Islet of Langerhans (tissue), 1 donor: ENCODE results near the gene NDUFS6.

ENCODE experiments used
- FAIRE-seq: peaks from one replicate; lab custom pipeline; 2011; peaks lifted over from hg19 to GRCh38; lab: Jason Lieb, UNC

Gene NDUFS6

DNA sequence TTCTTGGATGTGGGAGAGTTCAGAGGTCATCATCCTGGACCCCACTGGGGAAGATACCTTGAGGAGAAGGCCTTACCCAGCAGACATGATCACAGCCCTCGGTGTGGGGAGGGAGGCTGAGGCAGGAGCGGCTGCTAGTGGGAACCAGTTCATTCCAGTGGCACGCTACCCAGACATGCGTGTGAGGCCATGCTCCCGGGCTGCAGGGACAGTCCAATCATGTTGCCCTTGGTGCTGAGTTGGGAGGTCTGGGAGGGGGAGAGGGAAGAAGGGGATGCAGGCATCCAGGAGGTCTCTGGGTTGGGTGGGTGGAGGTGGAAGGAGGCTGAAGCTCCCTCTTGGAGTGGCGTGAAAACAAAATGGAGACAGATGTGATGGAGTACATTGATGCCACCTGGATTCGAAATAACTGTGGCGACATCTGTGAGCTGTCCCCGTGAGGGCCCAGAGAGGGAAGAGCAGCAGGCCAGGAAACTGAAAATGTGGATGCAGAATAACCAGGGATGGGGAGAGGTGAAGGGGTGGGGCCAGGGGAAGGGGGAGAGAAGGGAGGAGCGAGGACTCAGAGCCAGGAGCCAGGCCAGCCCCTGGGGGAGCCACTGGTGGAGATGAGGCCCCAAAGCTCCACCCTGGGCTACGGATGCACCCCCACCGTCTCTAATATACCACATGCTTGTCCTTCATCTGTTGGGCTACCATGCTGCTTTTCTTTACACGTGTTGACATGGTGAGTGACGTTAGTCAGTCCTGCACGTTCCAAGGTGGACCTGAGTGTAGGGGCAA, 16.2 kb downstream of the NDUFS6 start:
- FAIRE-seq = no peak

DNA sequence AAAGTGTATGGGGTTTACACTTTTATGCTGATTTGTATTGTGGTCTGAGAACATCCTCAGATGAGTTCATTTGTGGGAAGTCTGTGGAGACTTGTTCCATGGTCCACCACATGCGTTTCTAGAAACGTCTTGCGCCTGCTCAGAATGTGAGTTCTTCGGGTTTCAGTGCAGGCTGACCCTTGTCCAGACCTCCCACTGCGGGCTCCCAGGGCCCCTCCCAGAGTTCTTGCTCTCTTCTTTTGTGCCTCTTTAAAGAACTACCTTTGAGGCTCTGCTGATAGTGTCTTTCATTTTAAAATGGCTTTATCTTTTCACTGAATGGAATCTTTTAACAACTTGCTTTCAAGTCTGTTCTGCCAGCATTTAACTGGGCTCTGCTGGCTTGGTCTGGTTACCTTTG, 17.6 kb downstream of the NDUFS6 start:
- FAIRE-seq = no peak

DNA sequence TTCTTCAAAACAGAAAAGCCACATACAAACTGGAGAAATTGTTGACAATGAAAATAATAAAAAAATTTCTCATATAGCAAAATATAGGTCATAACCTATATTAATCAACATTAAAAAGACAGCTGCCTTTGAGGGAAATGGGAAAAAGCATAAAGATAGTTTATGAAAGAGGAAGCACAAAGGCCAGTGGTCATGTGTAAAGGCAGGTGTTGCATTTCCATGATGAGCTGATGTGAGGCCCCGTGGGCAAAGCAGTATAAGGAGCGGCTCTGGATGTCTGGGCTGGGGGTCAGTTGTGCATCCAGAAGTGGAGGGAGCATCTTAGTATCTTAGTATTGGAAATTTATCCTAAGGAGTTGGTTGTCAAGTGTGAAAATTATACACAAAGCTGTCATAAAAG, 18.3 kb downstream of the NDUFS6 start:
- FAIRE-seq = no peak

DNA sequence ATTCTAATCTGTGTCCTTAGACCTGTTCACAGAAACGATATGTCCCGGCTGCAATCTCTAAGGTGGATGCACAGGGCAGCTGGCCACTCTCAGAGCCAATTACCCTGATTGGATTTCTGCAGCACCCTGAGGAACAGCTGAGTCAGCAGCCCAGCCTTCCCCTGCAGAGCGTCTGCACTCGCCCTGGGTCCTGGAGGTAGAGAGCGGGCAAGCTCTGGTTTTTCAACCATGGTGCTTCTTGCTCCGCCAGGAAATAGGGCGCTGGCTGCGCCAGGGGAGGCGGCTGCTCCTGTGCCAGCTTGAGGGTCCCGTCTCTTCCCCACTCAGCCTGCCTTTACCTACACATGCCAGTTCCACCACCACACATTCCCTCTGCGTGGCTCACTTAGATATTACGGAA, 19.2 kb downstream of the NDUFS6 start:
- no peak for FAIRE-seq

DNA sequence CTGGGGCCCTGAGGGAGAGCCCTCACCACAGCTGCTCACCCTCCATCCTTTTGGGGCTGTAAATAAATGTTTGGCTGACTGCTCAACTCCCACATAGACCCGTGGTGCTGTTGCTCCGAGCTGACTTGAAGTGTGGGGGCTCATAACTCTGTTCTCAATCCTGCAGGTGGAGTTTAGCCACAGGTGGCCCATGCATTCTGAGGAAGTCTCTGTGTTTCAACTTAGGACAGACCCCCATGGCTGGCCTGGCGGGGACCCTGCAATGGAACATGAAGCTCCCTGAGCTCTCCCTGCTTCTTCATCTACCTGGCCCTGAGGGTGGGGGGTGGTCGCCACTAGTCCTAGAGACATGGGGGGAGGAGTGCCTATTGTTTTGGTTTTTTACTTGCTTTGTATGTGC, 19.7 kb downstream of the NDUFS6 start:
- no peak for FAIRE-seq

DNA sequence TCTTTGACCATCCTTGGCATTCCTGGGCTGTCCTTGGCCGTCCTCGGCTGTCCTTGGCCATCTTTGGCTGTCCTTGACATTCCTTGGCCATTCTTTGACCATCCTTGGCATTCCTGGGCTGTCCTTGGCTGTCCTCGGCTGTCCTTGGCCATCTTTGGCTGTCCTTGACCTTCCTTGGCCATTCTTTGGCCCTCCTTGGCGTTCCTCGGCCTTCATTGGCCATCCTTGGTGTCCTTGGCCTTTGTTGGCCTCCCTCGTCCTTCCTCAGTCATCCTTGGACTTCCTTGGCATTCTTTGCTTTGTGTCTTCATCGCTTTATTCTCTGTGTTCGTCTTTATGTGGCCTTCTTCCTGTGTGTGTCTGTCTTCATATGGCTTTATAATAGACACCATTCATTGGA, 20.7 kb downstream of the NDUFS6 start:
- no peak for FAIRE-seq

DNA sequence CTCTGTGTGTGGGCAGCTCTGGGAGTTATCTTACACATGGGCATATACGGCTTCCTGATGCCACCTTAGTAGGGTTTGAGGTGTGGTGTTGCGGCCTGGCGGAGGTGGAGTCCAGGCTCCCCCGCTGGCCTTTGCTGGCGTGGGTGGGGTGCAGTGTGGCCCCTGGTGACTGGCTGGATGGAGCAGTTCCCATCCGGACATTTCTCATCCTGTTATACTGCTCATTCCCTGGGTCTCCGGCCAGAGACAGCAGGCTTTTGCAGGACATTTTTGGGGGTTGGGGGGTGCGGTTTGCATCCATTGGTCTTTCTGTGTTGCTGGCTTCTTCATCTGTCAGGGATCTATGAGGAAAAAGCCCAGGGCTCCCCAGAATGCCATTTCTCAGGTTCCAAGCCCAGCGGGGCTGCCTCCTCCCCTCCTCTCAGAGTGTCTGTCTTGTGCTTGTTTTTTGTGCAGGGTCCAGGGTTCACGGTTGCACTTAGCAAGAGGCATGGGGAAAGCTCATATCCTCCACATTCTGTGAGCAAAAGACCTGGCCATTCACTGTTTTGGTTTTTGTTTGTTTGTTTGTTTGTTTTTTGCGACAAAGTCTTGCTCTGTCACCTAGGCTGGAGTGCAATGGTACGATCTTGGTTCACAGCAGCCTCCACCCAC, 22.3 kb downstream of the NDUFS6 start:
- no peak for FAIRE-seq

DNA sequence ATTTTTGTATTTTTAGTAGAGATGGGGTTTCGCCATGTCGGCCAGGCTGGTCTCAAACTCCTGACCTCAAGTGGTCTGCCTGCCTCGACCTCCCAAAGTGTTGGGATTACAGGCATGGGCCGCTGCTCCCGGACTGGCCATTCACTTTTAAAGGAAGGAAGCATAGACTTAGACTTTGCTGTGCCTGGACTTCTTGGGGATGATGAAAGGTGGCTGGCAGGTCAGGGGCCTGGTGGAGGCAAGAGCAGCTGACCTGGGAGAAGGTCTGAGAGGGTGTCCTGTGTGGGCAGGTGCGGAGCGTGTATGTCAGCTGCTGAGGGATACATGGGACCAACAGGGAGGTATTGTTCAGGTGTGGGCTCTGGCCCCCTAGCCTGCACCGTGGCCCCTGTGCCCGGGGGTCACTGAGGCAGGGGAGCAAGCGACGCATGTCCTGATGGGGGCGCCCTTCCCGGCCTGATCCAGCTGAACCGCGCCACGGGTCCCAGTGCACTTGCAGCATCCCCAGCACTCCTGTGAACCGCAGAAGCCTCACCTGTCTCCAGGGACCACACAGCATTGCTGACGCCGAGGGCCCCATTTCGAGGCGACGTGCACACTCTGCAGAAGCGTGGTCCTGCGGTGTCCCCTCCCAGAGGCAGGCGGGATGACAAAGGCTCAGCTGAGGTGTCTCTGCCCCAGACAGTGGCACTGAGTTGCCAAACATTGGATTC, 23.1 kb downstream of the NDUFS6 start:
- FAIRE-seq = no peak

DNA sequence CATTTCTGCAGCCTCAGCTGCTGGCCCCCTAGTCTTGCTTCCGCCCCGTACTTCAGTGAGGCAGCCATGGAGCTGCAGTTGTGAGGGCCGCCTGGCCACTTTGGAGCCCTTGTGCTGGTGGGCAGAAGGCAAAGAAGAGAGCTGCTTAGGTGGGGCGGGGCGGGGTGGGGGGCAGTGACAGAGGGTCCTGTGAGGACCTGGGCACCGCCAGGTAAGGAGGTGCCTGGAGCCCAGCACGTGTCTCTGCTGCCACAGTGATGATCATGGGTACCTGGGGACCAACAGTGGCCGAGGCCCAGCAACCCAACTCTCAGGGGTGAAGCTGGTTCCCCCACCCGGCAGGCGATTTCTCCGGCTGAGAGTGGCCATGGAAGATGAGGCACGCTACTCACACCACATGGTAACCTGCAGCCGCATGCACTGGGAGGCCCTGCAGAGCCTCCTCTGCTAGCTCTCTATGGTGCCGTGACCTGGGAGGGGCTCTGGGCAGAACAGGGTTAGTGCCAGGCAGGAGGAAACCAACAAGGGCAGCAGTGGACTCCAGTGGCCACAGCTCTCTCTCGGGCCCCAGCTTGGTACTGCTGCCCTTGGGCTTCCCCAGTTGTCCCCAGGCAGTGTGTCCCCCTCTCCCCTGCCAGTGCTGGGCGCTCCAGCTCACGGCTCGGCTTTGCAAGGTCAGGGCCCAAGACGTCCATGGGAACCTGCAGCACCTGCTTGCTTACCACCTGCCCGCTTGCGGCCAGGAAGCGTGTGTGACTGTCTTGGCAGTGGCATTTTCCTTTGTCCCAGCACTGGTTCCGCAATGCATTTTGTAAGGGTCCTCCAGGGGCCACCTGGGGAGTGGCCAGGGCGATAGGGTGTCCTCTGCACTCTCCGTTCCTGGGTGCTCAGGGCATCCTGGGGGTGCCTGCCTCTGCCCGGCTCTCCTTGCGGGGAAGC, 24.0 kb downstream of the NDUFS6 start:
- no peak for FAIRE-seq

DNA sequence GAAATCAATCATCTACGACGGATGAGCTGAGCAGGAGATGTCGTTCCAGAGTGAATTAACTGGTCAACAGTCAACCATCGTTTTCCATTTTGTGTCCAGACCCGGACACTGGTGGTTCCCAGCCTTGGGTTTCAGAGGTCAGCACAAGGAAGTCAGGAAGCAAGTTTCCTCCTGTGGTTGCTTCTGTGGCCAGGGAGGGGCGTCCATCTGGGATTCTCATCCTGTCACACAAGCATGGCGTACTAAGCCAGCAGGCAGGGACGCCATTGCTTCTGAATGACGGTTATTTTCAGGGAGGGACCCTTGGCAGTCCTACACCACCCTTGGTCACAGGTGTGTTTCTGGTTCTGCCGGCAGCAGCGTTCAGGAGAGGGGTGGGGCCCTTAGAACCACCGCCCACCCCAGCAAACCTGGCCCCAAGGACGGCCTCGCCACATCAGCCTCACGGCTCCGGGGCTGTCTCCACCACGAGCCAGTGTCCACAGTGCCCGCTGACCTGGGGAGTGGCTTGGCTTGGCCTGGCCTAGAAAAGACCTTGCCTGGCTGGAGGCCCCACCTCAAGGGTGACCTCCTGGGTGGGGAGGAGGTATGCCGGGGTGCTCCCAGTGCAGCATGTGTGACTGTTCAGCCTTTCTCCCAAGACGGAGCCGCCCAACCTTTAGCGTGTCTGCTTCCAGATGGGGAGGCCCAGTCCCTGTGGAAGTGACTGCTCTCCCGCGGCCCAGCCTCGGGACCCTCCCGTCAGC, 25.2 kb downstream of the NDUFS6 start:
- FAIRE-seq = no peak

DNA sequence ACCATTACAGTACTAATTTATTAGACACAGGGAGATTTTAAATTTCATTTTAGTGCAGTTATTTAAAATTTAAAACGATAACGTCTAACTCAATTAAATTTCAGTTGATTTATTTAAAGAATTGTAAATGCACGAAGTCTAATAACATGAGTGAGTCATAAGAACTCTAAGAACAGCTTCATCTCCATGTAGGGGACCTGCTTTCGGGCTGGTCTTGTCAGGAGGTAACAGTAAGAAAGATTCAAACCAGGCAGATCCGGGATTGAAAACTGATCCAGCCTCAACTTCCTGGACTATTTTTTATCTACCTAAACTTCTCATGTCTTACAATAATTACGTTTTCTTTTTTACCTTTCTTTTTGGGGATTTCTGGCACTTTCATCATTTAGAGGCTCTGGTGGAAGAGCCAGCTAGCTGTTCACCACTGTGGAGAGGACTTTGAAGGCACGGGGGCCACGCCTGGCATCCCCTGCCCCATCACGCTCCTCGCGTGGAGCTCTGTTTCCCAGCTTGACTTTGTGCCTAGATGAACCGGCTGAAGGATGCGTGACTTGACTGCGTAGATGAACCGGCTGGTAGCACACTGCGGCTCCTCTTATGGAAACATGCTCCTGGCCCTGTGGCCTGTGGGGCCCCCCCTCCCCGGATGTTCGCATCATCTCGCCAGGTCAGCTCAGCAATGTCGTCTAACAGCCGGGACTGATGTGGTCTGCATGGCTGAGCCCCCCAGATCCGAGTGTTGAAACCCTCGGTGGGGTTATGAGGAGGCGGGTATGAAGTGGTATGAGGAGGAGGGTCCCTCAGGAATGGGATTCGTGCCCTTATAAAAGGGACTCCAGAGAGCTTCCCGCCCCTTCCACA, 26.0 kb downstream of the NDUFS6 start:
- no peak for FAIRE-seq

DNA sequence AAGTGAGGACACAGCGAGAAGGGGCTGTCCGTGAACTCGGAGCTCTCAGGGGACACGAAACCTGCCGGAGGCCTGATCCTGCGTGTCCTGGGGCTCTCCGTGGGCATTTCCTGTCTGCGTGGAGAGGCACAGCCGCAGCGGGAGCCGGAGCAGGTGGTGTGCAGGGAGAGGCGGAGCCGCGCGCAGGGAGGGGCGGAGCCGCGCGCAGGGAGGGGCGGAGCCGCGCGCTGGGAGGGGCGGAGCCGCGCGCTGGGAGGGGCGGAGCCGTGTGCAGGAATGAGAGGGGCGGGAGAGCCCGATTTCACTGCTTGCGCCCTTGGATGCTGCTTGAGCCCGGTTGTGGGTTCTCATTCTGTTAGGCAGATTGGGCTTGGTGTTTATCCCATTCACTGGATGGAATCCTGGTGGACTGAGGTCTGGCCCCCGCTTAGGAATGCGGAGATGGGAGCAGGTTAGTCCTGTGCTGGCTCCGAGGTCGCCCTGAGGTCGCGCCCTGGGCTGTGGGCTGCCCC, 26.7 kb downstream of the NDUFS6 start:
- no peak for FAIRE-seq

DNA sequence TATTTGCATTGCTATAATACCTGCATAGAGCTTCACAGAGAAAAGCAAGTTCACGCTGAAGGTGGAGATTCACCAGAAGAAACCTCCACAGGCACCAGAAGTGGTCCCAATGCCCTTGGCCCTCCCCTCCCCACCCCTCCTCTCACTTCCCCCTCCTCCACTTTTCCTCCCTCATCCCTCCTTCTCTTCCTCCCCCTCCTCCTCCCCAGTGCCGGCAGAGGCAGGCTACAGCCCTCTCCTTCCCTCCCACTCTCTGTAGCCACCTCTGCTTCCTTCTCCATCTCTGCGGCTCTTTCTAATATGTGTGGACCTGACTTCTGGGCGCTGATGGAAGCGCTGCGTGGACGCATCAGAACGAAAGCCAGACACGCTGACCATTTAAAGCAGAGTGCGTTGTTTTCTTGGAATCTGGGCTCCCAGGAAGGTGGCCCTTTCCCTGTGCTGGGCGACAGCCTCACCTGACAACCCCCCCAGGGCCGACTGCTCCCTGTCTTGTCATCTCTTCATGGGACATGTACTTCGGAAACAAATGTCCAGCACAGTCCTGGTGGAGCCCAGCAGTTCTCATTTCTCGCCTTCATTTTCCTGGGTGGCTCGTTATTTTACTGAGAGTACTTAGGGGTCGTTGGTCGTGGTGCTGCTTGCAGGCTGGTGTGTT, 29.5 kb downstream of the NDUFS6 start:
- no peak for FAIRE-seq

DNA sequence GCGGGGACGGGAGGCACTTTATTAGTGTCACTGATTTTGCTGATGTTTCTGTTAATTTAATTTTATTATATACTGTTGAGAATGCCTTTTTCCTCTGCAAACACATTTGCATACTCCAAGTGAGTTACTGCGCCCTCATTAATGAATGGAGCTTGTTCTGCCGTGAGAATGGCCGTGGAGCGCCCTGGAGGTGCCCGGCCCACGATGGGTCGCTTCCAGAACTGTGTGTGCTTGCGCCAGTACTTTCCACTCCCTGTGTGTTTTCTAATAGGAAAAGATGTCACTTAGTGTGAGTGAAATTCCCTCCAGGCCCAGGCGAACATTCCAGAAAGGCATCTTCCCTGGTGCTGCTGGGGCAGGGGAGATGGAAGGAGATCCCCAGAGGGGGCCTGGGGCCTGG, 30.1 kb downstream of the NDUFS6 start:
- no peak for FAIRE-seq

DNA sequence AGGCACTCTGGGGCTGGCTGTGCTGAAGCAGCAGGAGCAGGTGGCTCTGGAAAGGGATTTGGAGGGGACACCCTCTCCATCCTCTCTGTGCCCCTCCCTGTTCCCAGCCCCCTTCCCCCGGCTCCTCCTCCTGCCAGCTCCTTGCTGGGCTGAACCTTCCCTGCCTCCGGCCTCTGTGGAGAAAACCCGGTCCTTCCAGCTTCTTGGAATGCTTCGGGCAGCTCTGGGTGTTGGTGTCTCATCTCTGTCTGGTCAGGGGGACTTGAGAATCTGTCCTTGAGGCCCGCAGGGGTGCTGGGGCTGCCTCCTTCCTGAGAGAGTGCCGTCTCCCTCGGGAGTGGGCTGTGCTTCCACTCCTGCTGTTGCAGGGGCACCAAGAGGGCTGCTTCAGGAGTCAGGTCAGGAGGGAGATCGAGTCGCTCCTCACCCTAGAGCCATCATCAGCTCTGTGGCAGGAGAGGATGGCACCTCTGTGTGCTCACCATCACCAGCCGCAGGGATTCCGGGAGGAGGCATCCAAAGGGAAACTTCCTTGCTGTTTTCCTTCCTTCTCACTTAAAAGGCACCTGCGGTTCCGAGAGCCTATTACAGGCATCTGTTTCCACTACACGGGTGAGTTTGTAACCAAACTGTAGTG, 30.6 kb downstream of the NDUFS6 start:
- FAIRE-seq = no peak

DNA sequence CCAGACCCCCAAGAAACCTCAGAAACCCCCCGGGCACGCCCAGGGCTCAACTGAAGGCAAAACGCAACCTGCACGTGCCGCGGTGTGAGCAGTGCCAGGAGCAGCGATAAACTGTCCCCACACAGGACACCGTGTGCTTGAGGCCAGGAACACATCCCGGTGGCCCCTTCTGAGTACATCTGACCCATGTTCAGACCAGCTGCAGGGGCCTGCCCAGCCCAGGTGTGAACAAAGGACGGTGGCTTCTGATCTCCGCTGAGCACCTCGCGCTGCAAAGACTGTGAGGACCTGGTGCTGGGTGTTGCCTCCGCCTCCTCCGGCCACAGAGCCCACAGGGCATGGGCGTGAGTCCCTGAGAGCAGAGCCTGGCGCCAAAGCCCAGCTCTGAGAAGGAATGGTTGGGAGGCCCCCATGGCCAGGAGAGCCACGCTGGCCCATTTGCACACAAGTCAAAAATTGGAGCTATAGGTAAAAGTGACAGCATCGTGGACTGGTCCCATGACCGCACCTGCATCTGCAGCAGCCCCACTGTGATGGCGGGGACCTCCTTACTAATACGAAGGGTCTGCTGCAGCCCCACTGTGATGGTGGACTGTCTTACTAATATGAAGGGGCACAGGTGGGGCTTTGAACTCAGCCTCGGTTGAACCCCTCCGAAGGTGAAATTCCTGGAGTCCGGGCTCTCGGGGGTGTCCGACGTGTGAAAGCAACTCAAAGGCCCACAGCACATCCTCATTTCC, 31.5 kb downstream of the NDUFS6 start:
- FAIRE-seq = no peak

DNA sequence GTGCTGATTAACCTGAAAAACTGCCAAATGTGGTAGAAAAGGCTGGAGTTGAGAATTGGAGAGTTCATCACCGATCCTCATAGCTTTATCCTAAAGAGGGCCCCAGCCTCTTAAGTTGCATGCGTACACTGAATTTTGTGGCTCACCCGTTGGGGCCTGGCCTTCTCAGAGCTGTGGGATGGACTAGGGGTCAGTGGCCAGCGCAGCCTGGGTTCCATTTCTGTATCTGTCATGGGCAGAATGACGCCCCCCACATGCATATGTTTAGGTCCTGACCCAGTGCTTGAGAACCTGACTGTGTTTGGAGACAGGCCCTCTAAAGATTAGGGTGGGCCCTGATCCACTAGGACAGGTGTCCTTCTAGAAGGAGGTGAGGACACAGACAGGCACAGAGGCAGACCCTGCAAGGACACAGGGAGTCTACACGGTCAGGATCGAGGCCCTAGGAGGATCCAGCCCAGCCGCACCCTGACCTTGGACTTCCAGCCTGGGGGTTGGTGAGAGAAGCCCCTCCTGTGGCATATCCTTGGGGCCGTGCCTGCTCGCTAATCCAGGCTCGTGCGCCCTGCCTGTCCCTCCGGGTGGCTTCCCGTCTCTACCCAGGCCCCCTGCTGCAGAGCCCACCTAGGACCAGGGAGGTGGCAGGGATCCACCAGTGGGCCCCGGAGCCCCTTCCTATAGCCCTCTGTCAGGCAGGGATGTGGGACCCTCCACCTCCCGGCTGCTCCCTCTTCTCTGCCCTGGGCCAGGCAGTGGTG, 32.2 kb downstream of the NDUFS6 start:
- no peak for FAIRE-seq

DNA sequence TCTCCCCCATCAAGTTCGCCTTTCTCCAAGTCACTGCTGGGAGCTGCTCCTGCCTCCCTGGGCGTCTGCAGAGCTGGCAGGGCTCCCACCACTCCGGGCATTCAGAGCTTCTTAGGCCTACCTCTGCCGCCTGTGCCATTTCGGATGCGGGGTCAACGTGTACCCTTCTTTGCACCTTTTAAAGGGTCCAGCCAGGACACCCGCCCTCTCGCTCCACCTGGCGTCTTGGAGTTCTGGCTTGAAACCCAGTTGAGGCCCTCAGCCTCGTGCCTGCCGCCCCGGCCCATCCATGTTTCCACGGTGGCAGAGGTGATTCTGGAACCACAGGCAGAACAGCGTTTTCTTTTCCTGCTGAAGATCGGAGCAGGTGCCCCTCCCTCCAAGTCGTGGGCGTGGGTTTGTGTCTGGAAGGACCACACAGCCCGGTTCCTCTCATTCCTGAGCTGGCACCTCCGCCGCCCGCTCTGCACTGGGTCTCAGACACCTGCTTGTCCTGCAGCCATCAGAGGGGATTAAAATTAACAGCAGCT, 32.9 kb downstream of the NDUFS6 start:
- no peak for FAIRE-seq
